Colonic mucosa (tissue), 4 donors: ENCODE data around the gene PRAMEF18. TPM values are rescaled to one million over a fixed set of nuclear protein-coding genes. Genes with fewer than 3 reads are reported as not detected.
"Not testable (repeated sequence)": the region's sequence is repeated elsewhere in the genome, so short reads cannot be mapped to it uniquely, and the experiment has no call there.

Experiments used
- DNase-seq: peaks from one replicate; pipeline ENCODE4 v3.0.0-alpha.2; 2020
- H3K27ac ChIP-seq: fragments of 200-600 bp; one replicate; pipeline ENCODE4 v1.8.0; 2021
- H3K27me3 ChIP-seq: fragments of 200-600 bp; one replicate; pipeline ENCODE4 v1.8.0; 2021
- H3K36me3 ChIP-seq: fragments of 200-600 bp; one replicate; pipeline ENCODE4 v1.8.0; 2021
- H3K4me1 ChIP-seq: fragments of 200-600 bp; one replicate; pipeline ENCODE4 v1.8.0; 2021; ENCODE audit warnings: mild to moderate bottlenecking
- H3K4me3 ChIP-seq: fragments of 200-600 bp; one replicate; pipeline ENCODE4 v1.8.0; 2021
- H3K9ac ChIP-seq, 2 donors: one replicate each; pipeline ENCODE4 v1.7.0; 2013; ENCODE audit warnings: control low read depth in 2 of 2, low read depth in 2 of 2, low read length in 2 of 2
- H3K9me3 ChIP-seq: fragments of 200-600 bp; one replicate; pipeline ENCODE4 v1.8.0; 2021
- CTCF ChIP-seq: fragments of 200-600 bp; IDR thresholded peaks from one replicate; pipeline ENCODE4 v1.8.0; 2022; ENCODE audit warnings: antibody characterized with exemption, mild to moderate bottlenecking
- intact Hi-C: fragments of 100-400 bp; cut with DNase I; formaldehyde crosslinking; loops from one replicate; pipeline ENCODE4 v1.14.1; 2022
- total RNA-seq, 2 donors: library from RNA; stranded (reverse); fragmentation: NEBNext Ultra II Directional in 1 of 2; extraction: Animal tissue kit (Norgen Biotek cat#: 25700) in 1 of 2; gene quantifications; one replicate each; pipeline ENCODE4 v1.2.1, GENCODE V29; 2021
- donor health status: healthy.
- donor health status: DM: no; HTN: no; CAD: no.
- donor health status: DM: no; HTN: no; CAD: no.

The PRAMEF18 gene
- total RNA-seq, 2 donors from 2014 or later = not detected

- H3K9me3 ChIP-seq, H3K27me3 ChIP-seq, H3K36me3 ChIP-seq, H3K9ac ChIP-seq, H3K27ac ChIP-seq, DNase-seq, intact Hi-C loops, H3K4me3 ChIP-seq, H3K4me1 ChIP-seq: not testable (repeated sequence)
Measured at GRCh38 chr1:13230601-13231000, 4.6 kb upstream of the PRAMEF18 start.

- H3K36me3 ChIP-seq, DNase-seq, H3K9me3 ChIP-seq, H3K9ac ChIP-seq, H3K4me1 ChIP-seq, H3K27ac ChIP-seq, H3K27me3 ChIP-seq, H3K4me3 ChIP-seq, intact Hi-C loops: not testable (repeated sequence)
Measured at GRCh38 chr1:13230096-13230495, 4.1 kb upstream of the PRAMEF18 start.

GRCh38 chr1:13228343-13228781 is 2.4 kb upstream of the PRAMEF18 start:
- no peak overlapping the region for H3K27ac ChIP-seq
- H3K4me3 ChIP-seq = no peak overlapping the region
- H3K36me3 ChIP-seq = no peaks in the 10 kb centered on the region
- no peaks in the 10 kb centered on the region for H3K27me3 ChIP-seq
- peak; percentile 56 for TF ChIP-seq CTCF
- no peaks in the 10 kb centered on the region for H3K4me1 ChIP-seq
- peak; percentile 38 for DNase-seq
- intact Hi-C loops = no loop called here
- no peak overlapping the region for H3K9ac ChIP-seq
- H3K9me3 ChIP-seq = no peaks in the 10 kb centered on the region

- intact Hi-C loops, H3K9me3 ChIP-seq, H3K27ac ChIP-seq, H3K4me3 ChIP-seq, H3K36me3 ChIP-seq, H3K27me3 ChIP-seq, H3K9ac ChIP-seq, H3K4me1 ChIP-seq, DNase-seq: not testable (repeated sequence)
Measured at GRCh38 chr1:13227271-13228055, 1.5 kb upstream of the PRAMEF18 start.

- H3K9me3 ChIP-seq = no peaks in the 10 kb centered on the region
Measured at GRCh38 chr1:13224480-13225060, 1.4 kb downstream of the PRAMEF18 start.

GRCh38 chr1:13222788-13223187 is 3.2 kb downstream of the PRAMEF18 start:
- H3K9me3 ChIP-seq, H3K27me3 ChIP-seq, intact Hi-C loops, H3K4me3 ChIP-seq, H3K27ac ChIP-seq, DNase-seq, H3K36me3 ChIP-seq, H3K4me1 ChIP-seq, H3K9ac ChIP-seq: not testable (repeated sequence)

More at GRCh38 chr1:13224480-13225060, 1.4 kb downstream of the PRAMEF18 start:
- Histone ChIP-seq H3K36me3 (no peaks in the 10 kb centered on the region), H3K4me3 (no peak overlapping the region), H3K4me1 (no peaks in the 10 kb centered on the region), H3K27me3 (no peaks in the 10 kb centered on the region), H3K9ac (no peak overlapping the region), H3K27ac (no peak overlapping the region)
- no peak for DNase-seq
- intact Hi-C loops = no loop called here
- no peak for TF ChIP-seq CTCF

GRCh38 chr1:13219203-13219602 is 6.8 kb downstream of the PRAMEF18 start:
- H3K36me3 ChIP-seq, intact Hi-C loops, H3K4me3 ChIP-seq, H3K9me3 ChIP-seq, H3K27me3 ChIP-seq, DNase-seq, H3K27ac ChIP-seq, H3K4me1 ChIP-seq, H3K9ac ChIP-seq: not testable (repeated sequence)

GRCh38 chr1:13216619-13217018 is 9.3 kb downstream of the PRAMEF18 start:
- H3K36me3 ChIP-seq, intact Hi-C loops, H3K4me3 ChIP-seq, H3K4me1 ChIP-seq, H3K9me3 ChIP-seq, H3K9ac ChIP-seq, H3K27me3 ChIP-seq, H3K27ac ChIP-seq, DNase-seq: not testable (repeated sequence)

- H3K4me1 ChIP-seq, H3K27ac ChIP-seq, H3K27me3 ChIP-seq, H3K9ac ChIP-seq, DNase-seq, intact Hi-C loops, H3K36me3 ChIP-seq, H3K4me3 ChIP-seq, H3K9me3 ChIP-seq: not testable (repeated sequence)
Measured at GRCh38 chr1:13208712-13209111, 17.2 kb downstream of the PRAMEF18 start.

GRCh38 chr1:13201309-13201708 is 24.6 kb downstream of the PRAMEF18 start, which contains the start of gene PRAMEF13:
Gene PRAMEF13, minus strand, starts transcription at chr1:13201409. Its CDS starts 1,820 bp downstream, at chr1:13199589.
- H3K4me3 ChIP-seq, DNase-seq, H3K9me3 ChIP-seq, intact Hi-C loops, H3K9ac ChIP-seq, H3K4me1 ChIP-seq, H3K27ac ChIP-seq, H3K27me3 ChIP-seq, H3K36me3 ChIP-seq: not testable (repeated sequence)
